ENCODE results near the gene APAF1.
"Not testable (repeated sequence)": the region's sequence is repeated elsewhere in the genome, so short reads cannot be mapped to it uniquely, and the experiment has no call there.

Gene APAF1

GRCh38 chr12:98644712-98645571 is at the start of gene APAF1, which contains the start of gene IKBIP:
Gene APAF1 (plus strand): TSS chr12:98645290. CDS start chr12:98648360, 3,070 bp downstream.
Gene IKBIP (minus strand): TSS chr12:98644788. CDS start chr12:98644701, 87 bp downstream.
- peak; percentile 87 for DNase-seq

GRCh38 chr12:98597313-98597712 is 47.8 kb upstream of the APAF1 start:
- DNase-seq: not testable (repeated sequence)

GRCh38 chr12:98601924-98602323 is 43.2 kb upstream of the APAF1 start:
- DNase-seq: no peak

- no peak for DNase-seq
Observed at GRCh38 chr12:98606359-98606988, 38.6 kb upstream of the APAF1 start.

GRCh38 chr12:98610596-98610995 is 34.5 kb upstream of the APAF1 start:
- no peak for DNase-seq

GRCh38 chr12:98612696-98613334 is 32.3 kb upstream of the APAF1 start:
- no peak for DNase-seq

GRCh38 chr12:98618952-98619351 is 26.1 kb upstream of the APAF1 start:
- no peak for DNase-seq

- DNase-seq: peak; percentile 71
Observed at GRCh38 chr12:98635657-98636323, 9.3 kb upstream of the APAF1 start.

GRCh38 chr12:98637068-98637467 is 8.0 kb upstream of the APAF1 start:
- no peak for DNase-seq

GRCh38 chr12:98638009-98638408 is 7.1 kb upstream of the APAF1 start:
- no peak for DNase-seq

- no peak for DNase-seq
Observed at GRCh38 chr12:98639491-98639890, 5.6 kb upstream of the APAF1 start.

GRCh38 chr12:98642801-98643200 is 2.3 kb upstream of the APAF1 start:
- DNase-seq: not testable (repeated sequence)

GRCh38 chr12:98644433-98644711 is 718 bp upstream of the APAF1 start:
- DNase-seq: no peak

- DNase-seq: peak; percentile 24
Observed at GRCh38 chr12:98645572-98646067, 530 bp downstream of the APAF1 start.

GRCh38 chr12:98646294-98647090 is 1.4 kb downstream of the APAF1 start:
- DNase-seq: no peak

- DNase-seq: no peak
Observed at GRCh38 chr12:98651328-98651727, 6.2 kb downstream of the APAF1 start.

GRCh38 chr12:98653866-98654493 is 8.9 kb downstream of the APAF1 start:
- peak; percentile 46 for DNase-seq

GRCh38 chr12:98656289-98657101 is 11.4 kb downstream of the APAF1 start:
- no peak for DNase-seq

- no peak for DNase-seq
Observed at GRCh38 chr12:98660521-98660920, 15.4 kb downstream of the APAF1 start.

- DNase-seq: no peak
Observed at GRCh38 chr12:98669751-98670150, 24.7 kb downstream of the APAF1 start.

- DNase-seq: no peak
Observed at GRCh38 chr12:98671459-98671858, 26.4 kb downstream of the APAF1 start.

Measured in NCI-H510A treated with DMSO at 0.1 percent for 48 hours (cell line).